K562 (cell line): Measurements from ENCODE around the gene PACSIN3. TPM values are rescaled to one million over a fixed set of nuclear protein-coding genes. Genes with fewer than 3 reads are reported as not detected.

Source experiments
- AFF4 ChIP-seq: sonication (generic); formaldehyde crosslinking; IDR thresholded peaks from 2 replicates; pipeline ENCODE4 v1.8.0; 2023; ENCODE audit warnings: mild to moderate bottlenecking, missing genetic modification reagents
- ARNT ChIP-seq, 2 experiments: fragments of 450-650 bp; IDR thresholded peaks; 2 replicates each; pipeline ENCODE4 v1.6.1; 2016; ENCODE audit warnings: mild to moderate bottlenecking in 1 of 2
- BDP1 ChIP-seq: IDR thresholded peaks from 3 replicates; pipeline ENCODE4 v1.6.1; 2011; ENCODE audit not compliant: insufficient read length, insufficient read depth
- BRD9 ChIP-seq: fragments of 450-650 bp; IDR thresholded peaks from 2 replicates; pipeline ENCODE4 v1.6.1; 2018; ENCODE audit warnings: low read depth; ENCODE audit not compliant: partially characterized antibody
- ELF1 ChIP-seq: fragments of 200-800 bp; sonication (Bioruptor generic); IDR thresholded peaks from 2 replicates; pipeline ENCODE4 v1.6.1; 2016; ENCODE audit warnings: missing genetic modification characterization, missing compliant biosample characterization
- ELK3 ChIP-seq: fragments of 450-650 bp; formaldehyde crosslinking; IDR thresholded peaks from 2 replicates; pipeline ENCODE4 v1.4.0; 2020; ENCODE audit warnings: mild to moderate bottlenecking
- ESRRA ChIP-seq: fragments of 450-650 bp; IDR thresholded peaks from 2 replicates; pipeline ENCODE4 v1.6.1; 2014; ENCODE audit warnings: low read depth, mild to moderate bottlenecking, moderate library complexity, borderline replicate concordance
- GTF2B ChIP-seq: IDR thresholded peaks from 2 replicates; pipeline ENCODE4 v1.6.1; 2011; ENCODE audit not compliant: insufficient read length; ENCODE audit errors: extremely low read depth
- HNRNPLL ChIP-seq: fragments of 200-400 bp; formaldehyde crosslinking; IDR thresholded peaks from 2 replicates; pipeline ENCODE4 v1.6.1; 2017; ENCODE audit warnings: low read length, low read depth, mild to moderate bottlenecking; ENCODE audit not compliant: poor library complexity, severe bottlenecking
- HSF4 ChIP-seq: fragments of 250-450 bp; sonication (Bioruptor Pico); IDR thresholded peaks from 2 replicates; pipeline ENCODE4 v2.1.2; 2022; ENCODE audit warnings: mild to moderate bottlenecking, moderate library complexity, borderline replicate concordance
- IRF2 ChIP-seq: sonication (generic); formaldehyde crosslinking; IDR thresholded peaks from 2 replicates; pipeline ENCODE4 v1.8.1; 2022; ENCODE audit warnings: mild to moderate bottlenecking, missing genetic modification reagents
- JUND ChIP-seq, 2 experiments: IDR thresholded peaks; 2 replicates in 1 of 2; 3 replicates in 1 of 2; pipeline ENCODE4 v1.6.1; 2011; ENCODE audit warnings: borderline replicate concordance in 2 of 2, low read depth in 2 of 2, low read length in 2 of 2, improper control_type of control experiment in 1 of 2, missing biosample characterization in 1 of 2, missing genetic modification characterization in 1 of 2, missing genetic modification reagents in 1 of 2
- RFX7 ChIP-seq: fragments of 250-450 bp; sonication (Bioruptor Pico); IDR thresholded peaks from 2 replicates; pipeline ENCODE4 v1.5.1; 2021; ENCODE audit warnings: mild to moderate bottlenecking
- SP1 ChIP-seq: sonication (generic); formaldehyde crosslinking; IDR thresholded peaks from 2 replicates; pipeline ENCODE4 v1.8.1; 2022; ENCODE audit warnings: mild to moderate bottlenecking, missing genetic modification reagents
- SPI1 ChIP-seq: IDR thresholded peaks from 2 replicates; pipeline ENCODE4 v1.6.1; 2011; ENCODE audit warnings: low read depth, low read length, control low read depth, borderline replicate concordance
- TRIM24 ChIP-seq, 2 experiments: fragments of 450-650 bp; IDR thresholded peaks; 2 replicates each; pipeline ENCODE4 v1.6.1; 2016
- TSC22D4 ChIP-seq: fragments of 450-650 bp; IDR thresholded peaks from 2 replicates; pipeline ENCODE4 v1.6.1; 2016; ENCODE audit warnings: missing genetic modification characterization, missing biosample characterization, control low read depth
- ZBTB9 ChIP-seq: fragments of 450-650 bp; formaldehyde crosslinking; IDR thresholded peaks from 2 replicates; pipeline ENCODE4 v1.4.0; 2020; ENCODE audit warnings: mild to moderate bottlenecking, moderate library complexity
- ZFP36 ChIP-seq: fragments of 150-350 bp; IDR thresholded peaks from 2 replicates; pipeline ENCODE4 v1.6.1; 2018; ENCODE audit warnings: low read length, low read depth; ENCODE audit not compliant: partially characterized antibody
- ZFX ChIP-seq: sonication (generic); formaldehyde crosslinking; IDR thresholded peaks from 2 replicates; pipeline ENCODE4 v1.8.0; 2022; ENCODE audit warnings: mild to moderate bottlenecking, missing genetic modification reagents, moderate library complexity
- ZNF551 ChIP-seq: fragments of 250-450 bp; sonication (Bioruptor Pico); IDR thresholded peaks from 2 replicates; pipeline ENCODE4 v1.5.0; 2021; ENCODE audit warnings: mild to moderate bottlenecking, moderate library complexity
- ZNF644 ChIP-seq: fragments of 200-800 bp; sonication (Bioruptor generic); IDR thresholded peaks from 2 replicates; pipeline ENCODE4 v1.6.1; 2016; ENCODE audit warnings: low read depth, missing genetic modification characterization, missing compliant biosample characterization
- polyA plus RNA-seq, 8 experiments: library from polyadenylated mRNA; depleted of rRNA in 4 of 8; stranded (reverse) in 5 of 8; unstranded in 3 of 8; fragments of >200 nt; fragmentation: Nextera tagmentation in 2 of 8; fragmentation: Illumina TruSeq in 1 of 8; extraction: Ambion mirVana in 2 of 8; extraction: Trizol in 1 of 8; gene quantifications; 2 replicates each; pipeline versions ENCODE4 v1.2.1 to v1.2.3, GENCODE V29; 2011 to 2014; ENCODE audit warnings: inconsistent platforms in 1 of 8, missing spikeins in 1 of 8
- total RNA-seq, 7 experiments: library from RNA; depleted of rRNA in 6 of 7; stranded (reverse); fragments of >200 nt in 6 of 7; fragmentation: Illumina TruSeq in 2 of 7; extraction: Trizol in 2 of 7; gene quantifications; 2 replicates each; pipeline versions ENCODE4 v1.2.1 to v1.2.3, GENCODE V29; 2011 to 2021; ENCODE audit warnings: low replicate concordance in 1 of 7

The PACSIN3 gene
- total and polyA plus RNA-seq, 9 of the 15 experiments (the other 6 are each of a cell fraction or from before 2014, with no cell fraction given) = 0.13 to 18.1 (median 7.1) TPM

- TF ChIP-seq GTF2B (no peak), ZNF644 (no peak), ZNF551 (CRISPR knock-in tag) (no peak), TSC22D4 (tag) (no peak), ZFP36 (no peak), RFX7 (CRISPR knock-in tag) (peak; percentile 2; the same call in 1 of the 2 replicates), SPI1 (peak; percentile 93; the same call in 1 of the 2 replicates), ELK3 (no peak), HSF4 (CRISPR knock-in tag) (no peak), IRF2 (CRISPR knock-in tag) (no peak), SP1 (CRISPR knock-in tag) (peak; percentile 5; the same call in 1 of the 2 replicates), ESRRA (no peak), ARNT (IDR thresholded peaks at IDR 0.05) (peak; percentile 49 to 64; a peak in 1 of 4 replicates), HNRNPLL (no peak), JUND (IDR thresholded peaks at IDR 0.05; ENCODE audit: borderline replicate concordance, low read depth, low read length) (no peak; the same call in 1 of the 2 replicates), JUND (tag; IDR thresholded peaks at IDR 0.05; ENCODE audit: borderline replicate concordance, low read depth, low read length) (0 out of 3 replicates have a peak, but pooled peaks have one; percentile 27), ZFX (peak; percentile 79), ZBTB9 (CRISPR knock-in tag) (no peak), BDP1 (no peak), TRIM24 (IDR thresholded peaks at IDR 0.05) (no peak), BRD9 (peak; percentile 74), AFF4 (CRISPR knock-in tag) (0 out of 2 replicates have a peak, but pooled peaks have one; percentile 56), ELF1 (tag) (no peak)
Measured at GRCh38 chr11:47177229-47177845, 8.9 kb downstream of the PACSIN3 start (continued).
